Heart left ventricle (tissue), 13 donors: Measurements from ENCODE around the gene TUBB.

Experiments used
- CTCF ChIP-seq, 12 donors: fragments of 200-600 bp; sonication (generic) in 4 of 12; IDR thresholded peaks; one replicate each; pipeline versions ENCODE4 v1.5.0 to v1.8.0; 2018 to 2022; ENCODE audit warnings: antibody characterized with exemption in 12 of 12, mild to moderate bottlenecking in 5 of 12
- POLR2A ChIP-seq, 2 donors: fragments of 450-650 bp; IDR thresholded peaks; one replicate each; pipeline ENCODE4 v1.6.1; 2017; ENCODE audit warnings: antibody characterized with exemption in 2 of 2, mild to moderate bottlenecking in 2 of 2, moderate library complexity in 2 of 2
- donor health status: ischemic (EF 13 %, LVEDD 7.1; RV severe dilation, severe dysfunction).
- donor health status: DM: no; HTN: yes; CAD: no.
- donor health status: DM: no; HTN: no; CAD: no.
- donor health status: ischemic (EF 25% LVEDD 6.9; RV normal size, moderate dysfunction).
- donor health status: ischemic (EF 25% LVEDD 5.7; RV mildly dilated, moderate dysfunction).
- donor health status: ischemic (EF 35%, LVEDD 5.7; RV mildly dilated, moderate dysfunction).
- donor health status: nonischemic (EF 11% LVEDD 7.7; RV severe dilation, severe dysfunction).
- donor health status: DM: yes; HTN: yes; CAD: no.
- donor health status: PGD.
- donor health status: ischemic (EF 29% LVEDD 5.4; RV normal size, mild dysfunction).
- donor health status: nonischemic (EF 23%, LVEDD 6.1; RV moderate dilation, normal function).

GRCh38 chr6:30670760-30671527, 49.2 kb upstream of the TUBB start:
- no peak for TF ChIP-seq CTCF (IDR thresholded peaks at IDR 0.05)
- TF ChIP-seq POLR2A (IDR thresholded peaks at IDR 0.05): no peak
